ENCODE measurements around the gene RETREG2.

RETREG2 gene

DNA sequence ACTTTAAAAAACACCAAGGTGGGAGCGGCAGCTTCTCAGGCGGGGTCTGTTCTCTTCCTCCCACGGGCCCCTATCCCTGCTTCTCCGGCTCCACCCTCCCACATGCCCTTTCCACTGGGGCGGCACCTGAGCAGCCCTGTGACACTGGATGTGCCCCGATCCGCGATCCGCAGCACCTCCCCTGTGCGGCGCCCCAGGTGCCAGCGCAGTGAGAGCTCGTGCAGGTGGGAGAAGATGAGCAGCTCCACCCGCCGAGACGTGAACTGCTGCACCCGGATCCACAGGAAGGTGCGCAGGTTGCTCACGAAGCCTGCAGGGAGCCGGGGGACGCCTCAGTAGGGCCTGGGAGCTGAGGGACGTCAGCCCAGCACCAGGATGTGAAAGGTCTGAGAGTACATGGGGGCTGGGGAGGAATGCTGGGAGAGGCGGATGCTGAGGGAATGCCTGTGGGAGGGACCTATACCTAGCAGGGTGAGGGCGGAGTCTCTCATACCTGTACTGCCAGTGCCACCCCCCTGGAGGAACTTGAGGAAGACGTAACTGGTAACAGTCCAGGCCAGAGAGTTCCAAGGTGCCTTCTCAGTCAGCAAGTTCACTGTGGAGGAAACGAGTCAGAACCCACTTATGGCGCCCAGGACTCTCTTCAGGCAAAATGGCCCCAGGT, 37.9 kb downstream of the RETREG2 start:
- no peak for DNase-seq (ENCODE audit: low read depth)

DNA sequence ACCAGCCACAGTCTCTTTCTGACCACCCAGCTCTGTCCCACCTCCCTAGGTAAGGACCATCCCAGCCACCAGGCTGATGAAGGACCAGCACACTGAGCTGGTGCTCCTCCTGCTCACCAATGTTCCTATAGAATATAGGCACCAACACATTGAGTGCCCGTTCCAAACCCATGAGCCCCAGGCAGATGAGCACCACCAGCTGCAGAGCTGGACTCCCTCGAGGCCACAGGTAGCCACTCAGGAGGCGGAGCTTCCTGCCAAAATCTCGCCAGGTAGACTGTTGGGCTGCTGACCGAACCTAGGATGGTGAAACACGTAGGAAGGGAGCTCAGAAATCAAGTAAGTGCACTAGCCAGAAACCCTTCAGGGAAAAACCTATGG, 38.5 kb downstream of the RETREG2 start:
- no peak for DNase-seq (ENCODE audit: low read depth)

- DNase-seq (ENCODE audit: low read depth) = peak; percentile 47
Observed at GRCh38 chr2:219218217-219218731, 40.2 kb downstream of the RETREG2 start.

DNA sequence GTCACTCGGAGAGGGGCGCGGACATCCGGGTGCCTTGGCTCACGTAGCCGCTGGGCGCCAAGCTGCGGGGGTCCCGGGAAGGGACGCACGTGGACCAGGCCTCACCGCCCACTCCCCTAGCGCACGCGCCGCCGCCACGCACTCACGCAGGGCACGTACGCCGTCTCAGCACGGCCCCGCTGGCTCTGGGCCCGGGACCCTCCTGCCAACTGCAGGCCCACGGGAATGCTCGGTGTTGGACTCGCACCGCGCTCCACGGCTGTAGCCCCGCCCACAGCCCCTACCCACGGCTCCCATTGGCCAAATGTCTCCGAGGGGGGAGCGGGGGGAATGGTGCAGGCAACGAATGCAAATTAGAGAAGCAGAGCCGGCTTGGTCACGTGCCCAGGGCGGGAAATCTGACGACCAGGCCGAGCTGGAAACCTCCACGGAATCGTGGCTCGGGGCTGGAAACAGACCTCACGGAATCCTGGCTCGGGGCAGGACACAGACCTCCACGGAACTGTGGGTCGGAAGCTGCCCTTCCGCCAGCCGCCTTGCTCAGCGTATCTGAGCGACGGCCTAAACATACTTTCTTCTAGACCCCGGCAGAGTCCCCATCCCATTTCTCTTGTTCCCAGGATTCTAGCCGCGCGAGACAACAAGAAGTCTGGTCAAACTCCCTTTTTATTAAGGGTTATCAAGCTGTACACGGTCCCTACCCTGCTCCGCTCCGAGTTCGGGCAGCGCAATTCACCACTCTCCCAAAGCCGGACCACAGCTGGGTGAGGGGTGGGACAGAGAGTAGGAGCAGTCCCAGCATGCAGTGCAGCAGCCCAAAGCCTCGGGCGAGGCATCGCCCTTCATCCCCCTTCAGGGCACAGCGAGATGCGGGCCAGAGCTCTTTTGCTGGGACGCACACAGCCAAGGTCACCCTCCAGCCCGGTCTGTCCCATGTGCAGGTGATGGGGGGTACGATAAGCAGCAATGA, 40.9 kb downstream of the RETREG2 start, which contains the start of gene ABCB6:
Gene ABCB6, minus strand, starts transcription at position 227 of the 970 bp plus-strand sequence. CDS start 285 bp downstream, outside the sequence.
- peak; percentile 89 for DNase-seq (ENCODE audit: low read depth)

GRCh38 chr2:219219784-219220532, 41.9 kb downstream of the RETREG2 start:
- no peak for DNase-seq (ENCODE audit: low read depth)

DNA sequence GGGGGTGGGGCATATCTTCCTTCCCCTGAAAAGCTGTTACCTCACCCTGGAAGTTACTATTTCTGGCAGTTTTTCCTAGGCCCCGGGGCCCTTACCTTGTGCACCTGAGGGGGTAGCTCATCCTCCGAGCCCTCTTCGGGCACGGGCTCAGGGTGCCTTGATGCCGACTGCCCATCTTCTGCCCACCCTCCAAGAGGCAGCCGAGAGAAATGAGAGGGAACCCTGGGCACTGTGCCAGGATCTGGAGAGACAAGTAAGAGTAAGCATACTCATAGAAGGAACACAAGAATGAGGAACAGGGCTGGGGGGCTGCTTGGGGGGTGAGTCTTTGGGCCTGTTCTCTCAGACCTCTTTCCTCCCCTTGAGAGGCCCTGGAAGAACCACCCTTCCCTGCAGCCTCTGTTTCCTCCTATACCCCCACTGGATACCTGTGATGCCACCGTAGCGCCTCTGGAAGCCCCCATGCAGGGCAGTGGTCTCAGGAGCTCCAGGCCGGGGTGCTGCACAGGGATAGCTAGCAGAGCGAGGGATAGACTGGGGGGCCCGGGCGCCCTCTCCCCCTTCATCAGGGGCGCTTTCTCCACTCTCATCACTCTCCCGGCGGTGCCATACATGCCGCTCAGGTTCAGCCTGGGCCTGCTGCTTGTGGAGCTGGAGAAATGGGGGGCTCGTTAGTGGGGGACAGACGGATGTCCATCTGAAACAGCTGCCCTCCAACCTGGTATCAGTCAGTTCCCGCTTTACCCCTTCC, 42.8 kb downstream of the RETREG2 start:
- no peak for DNase-seq (ENCODE audit: low read depth)

- no peak for DNase-seq (ENCODE audit: low read depth)
Observed at GRCh38 chr2:219221957-219222518, 44.0 kb downstream of the RETREG2 start.

- no peak for DNase-seq (ENCODE audit: low read depth)
Observed at GRCh38 chr2:219223831-219224610, 45.9 kb downstream of the RETREG2 start.

DNA sequence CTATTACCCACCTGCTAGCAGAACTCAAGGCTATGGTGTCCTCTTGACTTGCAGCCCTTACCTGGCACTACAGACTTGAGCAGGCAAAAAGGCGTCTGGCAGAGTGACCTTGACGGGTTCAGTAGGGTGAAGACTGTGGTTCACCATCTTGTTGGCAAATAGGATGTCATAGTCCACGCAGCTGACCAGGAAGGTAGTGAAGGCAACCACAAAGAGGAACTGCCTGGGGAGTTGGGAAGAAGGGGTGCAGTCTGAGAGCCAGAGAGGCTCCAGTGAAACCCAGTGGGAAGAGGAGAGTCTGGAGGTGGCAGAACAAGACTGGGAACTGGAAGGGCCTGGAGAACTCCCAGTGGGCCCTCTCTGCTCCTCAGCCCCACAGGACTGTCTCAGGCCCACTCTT, 47.3 kb downstream of the RETREG2 start:
- DNase-seq (ENCODE audit: low read depth) = no peak

GRCh38 chr2:219228041-219228910, 50.2 kb downstream of the RETREG2 start:
- no peak for DNase-seq (ENCODE audit: low read depth)

- no peak for DNase-seq (ENCODE audit: low read depth)
Observed at GRCh38 chr2:219228911-219229304, 50.8 kb downstream of the RETREG2 start.

DNA sequence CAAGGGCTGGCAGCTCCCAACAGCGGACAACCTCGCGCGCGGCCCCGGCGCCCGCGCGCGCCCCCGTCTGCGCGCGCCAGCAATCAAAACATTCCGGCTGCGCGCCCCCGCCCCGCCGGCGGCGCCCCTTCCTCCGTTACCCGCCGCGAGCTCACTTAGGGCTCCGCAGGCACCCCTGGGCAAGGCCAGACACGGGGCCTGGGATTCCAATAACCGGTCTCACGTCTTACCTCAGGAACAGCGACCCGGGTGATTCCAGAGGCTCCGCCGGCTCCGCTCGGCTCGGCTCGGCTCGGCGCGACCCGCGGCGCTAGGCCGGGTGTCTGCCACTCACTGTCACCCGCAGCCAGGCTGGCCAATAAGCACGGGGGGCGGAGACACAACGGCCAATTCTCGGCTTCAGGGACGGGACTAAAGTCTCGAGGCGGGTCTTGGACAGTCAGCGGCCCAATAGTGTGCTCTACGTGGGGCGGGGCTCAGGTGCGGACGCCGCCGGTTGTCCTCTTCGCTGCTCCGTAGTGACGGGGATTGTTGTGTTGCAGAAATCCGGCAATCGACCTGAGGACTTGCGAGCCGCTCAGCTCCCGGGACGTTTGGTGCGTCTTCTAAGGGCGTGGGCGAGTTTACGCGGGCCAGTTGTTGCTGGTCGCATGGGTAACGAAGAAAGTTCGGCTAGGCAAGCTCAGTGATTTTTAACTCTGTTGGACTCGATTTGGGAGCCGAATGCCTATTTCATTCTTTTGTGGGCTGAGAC, 51.4 kb downstream of the RETREG2 start, which contains the start of the genes ANKZF1 and ATG9A:
Gene ANKZF1, plus strand, starts transcription at position 502 of the 754 bp plus-strand sequence. CDS start 452 bp downstream, outside the sequence.
Gene ATG9A, minus strand, starts transcription at position 332 of the 754 bp plus-strand sequence. CDS start 1,612 bp downstream, outside the sequence.
- DNase-seq (ENCODE audit: low read depth) = peak; percentile 89

DNA sequence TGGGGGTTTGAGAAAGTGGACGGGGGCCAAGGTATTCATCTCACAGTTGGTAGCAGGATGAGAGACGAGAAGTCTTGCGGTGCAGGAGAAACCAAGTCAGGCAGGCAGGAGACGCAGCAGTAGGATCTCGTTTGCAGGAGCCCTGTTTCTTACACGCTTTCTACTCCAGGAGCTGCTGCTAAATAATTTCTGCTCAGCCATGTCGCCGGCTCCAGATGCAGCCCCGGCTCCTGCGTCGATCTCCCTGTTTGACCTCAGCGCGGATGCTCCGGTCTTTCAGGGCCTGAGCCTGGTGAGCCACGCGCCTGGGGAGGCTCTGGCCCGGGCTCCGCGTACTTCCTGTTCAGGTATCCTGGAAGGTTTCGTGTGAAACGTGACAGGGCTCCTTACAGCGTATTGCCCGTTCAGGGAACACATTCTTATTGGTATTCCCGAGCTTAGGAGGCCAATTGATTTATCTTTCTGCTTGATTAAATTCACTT, 52.0 kb downstream of the RETREG2 start:
- DNase-seq (ENCODE audit: low read depth) = peak; percentile 49

GRCh38 chr2:219234331-219234730, 56.3 kb downstream of the RETREG2 start:
- no peak for DNase-seq (ENCODE audit: low read depth)
